Activated CD4-positive, alpha-beta memory T cell treated with anti-CD3 and anti-CD28 coated beads, Interleukin-2, amount 10 ng/mL, durations not matched to agents 7 days and 5 days (primary cell): Measurements from ENCODE around the gene SMARCD3. TPM values are rescaled to one million over a fixed set of nuclear protein-coding genes. Genes with fewer than 3 reads are reported as not detected.

Experiments
- CTCF ChIA-PET: fragments of 350-600 bp; sonication (Branson Sonifier 250); formaldehyde crosslinking; loops from one replicate; lab custom pipeline; 2021; ENCODE audit warnings: antibody characterized with exemption, inconsistent platforms; lab: Charles Lee
- POLR2A ChIA-PET: fragments of 350-600 bp; sonication (Branson Sonifier 250); formaldehyde crosslinking; loops from one replicate; lab custom pipeline; 2021; ENCODE audit warnings: antibody characterized with exemption; lab: Charles Lee
- DNase-seq: peaks from one replicate; pipeline ENCODE4 v3.0.0-alpha.2; 2020
- H3K27ac Mint-ChIP-seq: one replicate; pipeline ENCODE4 v1.8.0; 2021; ENCODE audit warnings: mild to moderate bottlenecking, mixed read lengths
- H3K27me3 Mint-ChIP-seq: one replicate; pipeline ENCODE4 v1.8.0; 2021; ENCODE audit warnings: mixed read lengths
- H3K36me3 Mint-ChIP-seq: one replicate; pipeline ENCODE4 v1.8.0; 2021; ENCODE audit warnings: low read depth, mixed read lengths
- H3K4me1 Mint-ChIP-seq: one replicate; pipeline ENCODE4 v1.8.0; 2021; ENCODE audit warnings: mixed read lengths
- H3K4me3 Mint-ChIP-seq: one replicate; pipeline ENCODE4 v1.8.0; 2021; ENCODE audit warnings: mild to moderate bottlenecking, mixed read lengths
- H3K9me3 Mint-ChIP-seq: one replicate; pipeline ENCODE4 v1.8.0; 2021; ENCODE audit warnings: mixed read lengths
- total RNA-seq, 2 experiments: library from RNA; stranded (reverse); gene quantifications; one replicate each; pipeline ENCODE4 v1.2.3, GENCODE V29; 2021

SMARCD3 gene
- total RNA-seq, 2 experiments from 2014 or later, result 1.5 to 2.7 TPM

DNA sequence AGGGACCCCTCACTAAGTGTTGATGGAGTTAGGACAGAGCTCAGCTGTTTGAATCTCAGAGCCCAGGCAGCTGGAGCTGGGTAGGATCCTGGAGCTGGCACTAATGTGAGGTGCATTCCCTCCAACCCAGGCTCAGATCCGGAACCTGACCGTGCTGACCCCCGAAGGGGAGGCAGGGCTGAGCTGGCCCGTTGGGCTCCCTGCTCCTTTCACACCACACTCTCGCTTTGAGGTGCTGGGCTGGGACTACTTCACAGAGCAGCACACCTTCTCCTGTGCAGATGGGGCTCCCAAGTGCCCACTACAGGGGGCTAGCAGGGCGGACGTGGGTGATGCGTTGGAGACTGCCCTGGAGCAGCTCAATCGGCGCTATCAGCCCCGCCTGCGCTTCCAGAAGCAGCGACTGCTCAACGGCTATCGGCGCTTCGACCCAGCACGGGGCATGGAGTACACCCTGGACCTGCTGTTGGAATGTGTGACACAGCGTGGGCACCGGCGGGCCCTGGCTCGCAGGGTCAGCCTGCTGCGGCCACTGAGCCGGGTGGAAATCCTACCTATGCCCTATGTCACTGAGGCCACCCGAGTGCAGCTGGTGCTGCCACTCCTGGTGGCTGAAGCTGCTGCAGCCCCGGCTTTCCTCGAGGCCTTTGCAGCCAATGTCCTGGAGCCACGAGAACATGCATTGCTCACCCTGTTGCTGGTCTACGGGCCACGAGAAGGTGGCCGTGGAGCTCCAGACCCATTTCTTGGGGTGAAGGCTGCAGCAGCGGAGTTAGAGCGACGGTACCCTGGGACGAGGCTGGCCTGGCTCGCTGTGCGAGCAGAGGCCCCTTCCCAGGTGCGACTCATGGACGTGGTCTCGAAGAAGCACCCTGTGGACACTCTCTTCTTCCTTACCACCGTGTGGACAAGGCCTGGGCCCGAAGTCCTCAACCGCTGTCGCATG, 11.0 kb downstream of the SMARCD3 start:
- peaks cover 35% of the 10 kb centered on the region for H3K36me3 Mint-ChIP-seq
- no peaks in the 10 kb centered on the region for H3K27me3 Mint-ChIP-seq
- H3K9me3 Mint-ChIP-seq, result no peaks in the 10 kb centered on the region
- ChIA-PET CTCF (interaction anchor here (0.9 to 1.4 kb wide), 2 partner anchors 10 to 70 kb away, joined by 3 to 6 read pairs; partner anchors contain the start of gene ABCF2), POLR2A (interaction anchor here (2.7 kb wide), 1 partner anchor 10 kb away, joined by 12 read pairs; the partner anchor contains the start of gene ABCF2)
- H3K4me3 Mint-ChIP-seq, result no peak overlapping the region
- H3K27ac Mint-ChIP-seq, result no peak overlapping the region
- DNase-seq, result no peak
- peaks cover 26% of the 10 kb centered on the region for H3K4me1 Mint-ChIP-seq

DNA sequence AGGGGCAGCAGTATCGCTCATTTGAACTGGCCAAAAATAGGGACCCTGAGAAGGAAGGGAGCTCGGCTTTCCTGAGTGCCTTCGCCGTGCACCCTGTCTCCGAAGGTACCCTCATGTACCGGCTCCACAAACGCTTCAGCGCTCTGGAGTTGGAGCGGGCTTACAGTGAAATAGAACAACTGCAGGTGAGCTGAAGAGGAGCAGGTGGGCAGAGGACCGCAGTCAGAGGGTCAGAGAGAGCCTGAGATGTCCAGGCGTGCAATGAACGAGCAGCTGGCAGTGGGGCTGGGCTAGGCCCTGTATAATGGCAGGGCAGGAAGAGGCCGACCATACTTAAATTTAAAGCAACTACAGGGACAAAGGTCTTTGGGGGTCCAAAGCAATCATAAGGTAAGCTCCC, 12.1 kb downstream of the SMARCD3 start:
- Mint-ChIP-seq H3K4me1 (peaks cover 35% of the 10 kb centered on the region), H3K9me3 (no peaks in the 10 kb centered on the region), H3K36me3 (peaks cover 35% of the 10 kb centered on the region), H3K4me3 (no peak overlapping the region), H3K27ac (no peak overlapping the region), H3K27me3 (no peaks in the 10 kb centered on the region)
- no peak for DNase-seq
- ChIA-PET CTCF (interaction anchor here (0.9 to 1.4 kb wide), 4 partner anchors 8 to 79 kb away, joined by 3 to 6 read pairs (median 3); partner anchors contain the start of gene ABCF2), POLR2A (interaction anchor here (2.7 kb wide), 1 partner anchor 9 kb away, joined by 12 read pairs; the partner anchor contains the start of gene ABCF2)

DNA sequence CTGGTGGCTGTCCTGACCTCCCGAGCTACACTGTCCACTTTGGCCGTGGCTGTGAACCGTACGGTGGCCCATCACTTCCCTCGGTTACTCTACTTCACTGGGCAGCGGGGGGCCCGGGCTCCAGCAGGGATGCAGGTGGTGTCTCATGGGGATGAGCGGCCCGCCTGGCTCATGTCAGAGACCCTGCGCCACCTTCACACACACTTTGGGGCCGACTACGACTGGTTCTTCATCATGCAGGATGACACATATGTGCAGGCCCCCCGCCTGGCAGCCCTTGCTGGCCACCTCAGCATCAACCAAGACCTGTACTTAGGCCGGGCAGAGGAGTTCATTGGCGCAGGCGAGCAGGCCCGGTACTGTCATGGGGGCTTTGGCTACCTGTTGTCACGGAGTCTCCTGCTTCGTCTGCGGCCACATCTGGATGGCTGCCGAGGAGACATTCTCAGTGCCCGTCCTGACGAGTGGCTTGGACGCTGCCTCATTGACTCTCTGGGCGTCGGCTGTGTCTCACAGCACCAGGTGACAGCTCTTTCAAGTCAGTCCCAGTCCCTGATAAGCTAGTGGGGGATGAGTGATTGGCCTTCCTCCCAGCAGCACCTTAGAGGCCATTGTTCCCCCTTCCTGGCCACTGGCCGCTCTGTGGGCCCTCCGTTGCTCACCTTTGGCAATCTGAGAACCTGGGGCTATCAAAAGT, 13.3 kb downstream of the SMARCD3 start:
- Mint-ChIP-seq H3K9me3 (no peaks in the 10 kb centered on the region), H3K36me3 (peaks cover 34% of the 10 kb centered on the region)
- POLR2A ChIA-PET, result no interaction called here

DNA sequence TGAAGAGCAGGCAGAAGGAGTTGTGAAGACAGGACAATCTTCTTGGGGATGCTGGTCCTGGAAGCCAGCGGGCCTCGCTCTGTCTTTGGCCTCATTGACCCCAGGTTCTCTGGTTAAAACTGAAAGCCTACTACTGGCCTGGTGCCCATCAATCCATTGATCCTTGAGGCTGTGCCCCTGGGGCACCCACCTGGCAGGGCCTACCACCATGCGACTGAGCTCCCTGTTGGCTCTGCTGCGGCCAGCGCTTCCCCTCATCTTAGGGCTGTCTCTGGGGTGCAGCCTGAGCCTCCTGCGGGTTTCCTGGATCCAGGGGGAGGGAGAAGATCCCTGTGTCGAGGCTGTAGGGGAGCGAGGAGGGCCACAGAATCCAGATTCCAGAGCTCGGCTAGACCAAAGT, 14.7 kb downstream of the SMARCD3 start:
- POLR2A ChIA-PET, result interaction anchor here (0.9 to 3.4 kb wide), 4 partner anchors 9 to 116 kb away, joined by 3 to 38 read pairs (median 16); no protein-coding TSS in a partner anchor
- Mint-ChIP-seq H3K36me3 (peaks cover 28% of the 10 kb centered on the region), H3K27ac (peak overlapping the region; percentile 99), H3K4me1 (peaks cover 38% of the 10 kb centered on the region), H3K27me3 (no peaks in the 10 kb centered on the region), H3K4me3 (peak overlapping the region; percentile 99), H3K9me3 (no peaks in the 10 kb centered on the region)
- no peak for DNase-seq
- CTCF ChIA-PET, result interaction anchor here (3.1 kb wide), 1 partner anchor 10 kb away, joined by 46 read pairs; no protein-coding TSS in a partner anchor

More for the DNA sequence above, 13.3 kb downstream of the SMARCD3 start:
- no peak for DNase-seq
- CTCF ChIA-PET, result interaction anchor here (1.0 to 3.1 kb wide), 2 partner anchors 8 to 111 kb away, joined by 3 to 46 read pairs; no protein-coding TSS in a partner anchor
- Mint-ChIP-seq H3K27ac (no peak overlapping the region), H3K4me1 (peaks cover 38% of the 10 kb centered on the region), H3K27me3 (no peaks in the 10 kb centered on the region), H3K4me3 (peak overlapping the region; percentile 10)

DNA sequence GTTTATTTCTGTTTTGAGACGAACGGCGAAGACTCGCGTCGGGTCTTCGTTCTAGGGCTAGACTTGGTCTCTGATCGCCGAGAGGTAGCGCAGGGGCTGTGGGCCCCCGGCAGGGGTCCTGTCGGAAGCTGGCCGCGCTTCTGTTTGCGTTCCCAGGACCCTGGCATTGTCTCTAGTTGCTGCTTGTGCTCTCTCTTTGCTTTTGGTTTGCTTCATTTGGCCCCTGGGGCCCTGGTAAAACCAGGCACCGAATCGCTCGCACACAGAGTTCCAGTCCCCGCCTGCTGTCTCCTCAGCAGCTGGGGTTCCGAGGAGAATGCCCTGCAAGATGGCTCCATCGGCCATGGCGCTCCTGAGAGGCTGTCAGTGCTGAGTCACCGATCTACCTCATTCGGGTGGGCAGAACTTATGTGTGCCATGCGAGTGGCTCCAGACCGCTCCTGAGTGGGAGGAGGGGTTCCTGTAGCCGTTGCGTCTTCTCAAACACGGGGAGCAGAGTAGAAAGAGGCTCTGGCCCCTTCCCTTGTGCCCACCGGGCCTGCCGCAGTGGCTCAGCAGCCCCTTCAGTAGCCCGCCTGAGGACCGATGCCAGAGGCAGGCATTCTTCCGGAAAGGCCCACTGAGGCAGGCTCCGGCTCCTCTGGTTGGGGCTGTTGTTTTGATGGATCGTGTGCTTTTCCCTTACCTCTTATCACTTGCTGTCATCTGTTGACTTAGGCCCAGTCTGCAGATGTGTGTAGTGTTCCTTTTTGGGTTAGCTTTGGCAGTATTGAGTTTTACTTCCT, 15.4 kb downstream of the SMARCD3 start:
- no peaks in the 10 kb centered on the region for H3K9me3 Mint-ChIP-seq
- H3K4me3 Mint-ChIP-seq, result peak overlapping the region; percentile 99
- peak; percentile 78 for DNase-seq
- POLR2A ChIA-PET, result interaction anchor here (0.7 to 3.4 kb wide), 10 partner anchors 10 to 145 kb away, joined by 3 to 38 read pairs (median 4); partner anchors contain the start of genes H2BK1 and NUB1
- no peaks in the 10 kb centered on the region for H3K27me3 Mint-ChIP-seq
- H3K4me1 Mint-ChIP-seq, result peaks cover 40% of the 10 kb centered on the region
- peaks cover 28% of the 10 kb centered on the region for H3K36me3 Mint-ChIP-seq
- CTCF ChIA-PET, result interaction anchor here (0.8 to 3.1 kb wide), 2 partner anchors 10 to 11 kb away, joined by 3 to 46 read pairs; no protein-coding TSS in a partner anchor
- H3K27ac Mint-ChIP-seq, result peak overlapping the region; percentile 99

DNA sequence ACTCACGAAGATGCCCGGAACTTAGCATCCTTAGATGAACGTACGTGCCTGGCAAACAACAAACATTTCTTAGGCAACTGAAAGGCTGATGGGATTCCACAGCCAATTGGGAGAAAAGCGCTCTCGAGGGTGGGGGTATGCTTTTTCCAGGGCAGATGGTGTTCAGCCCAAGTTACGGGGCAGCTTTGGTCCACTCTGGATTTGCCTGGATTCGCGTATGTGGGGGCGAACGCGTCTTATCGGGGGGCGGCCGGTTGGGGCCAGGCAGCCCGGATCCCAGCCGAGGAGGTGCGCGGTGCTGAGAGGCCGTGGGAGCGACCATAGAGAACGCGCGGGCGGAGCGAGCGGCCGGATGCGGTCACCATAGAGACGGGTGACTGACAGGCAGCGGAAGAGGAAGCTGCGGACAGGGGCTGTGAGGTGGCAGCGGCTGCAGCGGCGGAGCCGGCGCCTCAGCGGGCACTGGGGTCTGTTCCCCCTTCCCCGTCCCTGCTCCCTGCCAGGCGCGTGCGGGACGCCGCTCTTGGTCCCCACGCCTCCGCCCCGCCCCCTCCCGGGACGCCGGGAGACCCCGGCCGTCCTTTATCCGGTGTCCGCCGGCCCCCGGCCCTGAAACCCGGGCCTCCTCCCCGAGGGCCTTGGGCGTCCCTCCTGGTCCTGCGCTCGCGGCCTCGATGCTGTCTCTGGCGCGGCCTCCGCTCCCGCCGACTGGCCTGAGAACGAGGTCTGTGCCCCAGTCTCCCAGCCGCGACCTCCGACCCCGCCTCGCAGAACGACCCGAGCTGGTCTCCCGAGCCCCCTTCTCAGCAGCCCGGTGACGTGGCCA, 16.2 kb downstream of the SMARCD3 start, which contains the start of gene CHPF2:
Gene CHPF2, plus strand, starts transcription at position 393 of the 826 bp plus-strand sequence. CDS start 1,529 bp downstream, outside the sequence.
- peaks cover 47% of the 10 kb centered on the region for H3K4me1 Mint-ChIP-seq
- peak within 1 kb of the TSS; percentile 99 for H3K4me3 Mint-ChIP-seq
- DNase-seq, result peak; percentile 95
- peaks cover 28% of the 10 kb centered on the region for H3K36me3 Mint-ChIP-seq
- peak within 1 kb of the TSS; percentile 99 for H3K27ac Mint-ChIP-seq
- CTCF ChIA-PET, result interaction anchor here (0.8 to 3.1 kb wide), 2 partner anchors 10 to 11 kb away, joined by 3 to 46 read pairs; no protein-coding TSS in a partner anchor
- H3K9me3 Mint-ChIP-seq, result no peaks in the 10 kb centered on the region
- POLR2A ChIA-PET, result interaction anchor here (0.7 to 3.4 kb wide), 9 partner anchors 9 to 144 kb away, joined by 3 to 38 read pairs (median 4); partner anchors contain the start of genes H2BK1 and NUB1
- no peaks in the 10 kb centered on the region for H3K27me3 Mint-ChIP-seq

DNA sequence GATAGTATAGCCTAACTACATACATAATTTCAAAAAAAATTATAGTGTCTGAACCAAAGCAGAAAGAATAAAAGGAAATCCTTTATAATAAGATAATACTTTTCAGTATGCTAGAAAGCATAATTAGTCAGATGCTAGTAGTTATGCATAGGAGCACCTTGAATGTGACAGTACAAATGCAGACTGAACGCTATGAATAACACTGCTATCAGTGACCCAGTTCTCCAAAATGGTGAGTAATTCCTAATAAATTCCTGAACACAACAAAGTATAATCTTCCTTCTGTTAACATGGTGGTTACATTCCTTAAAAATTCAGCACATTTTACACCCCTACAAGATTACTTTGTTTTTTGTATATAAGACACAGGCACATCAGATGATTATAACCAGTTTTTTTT, 17.4 kb downstream of the SMARCD3 start:
- no peak for DNase-seq
- ChIA-PET CTCF (no interaction called here), POLR2A (interaction anchor here (3.4 kb wide), 1 partner anchor 12 kb away, joined by 38 read pairs; no protein-coding TSS in a partner anchor)
- H3K4me1 Mint-ChIP-seq, result peaks cover 56% of the 10 kb centered on the region
- H3K4me3 Mint-ChIP-seq, result no peak overlapping the region
- no peaks in the 10 kb centered on the region for H3K27me3 Mint-ChIP-seq
- peaks cover 21% of the 10 kb centered on the region for H3K36me3 Mint-ChIP-seq
- H3K27ac Mint-ChIP-seq, result no peak overlapping the region
- no peaks in the 10 kb centered on the region for H3K9me3 Mint-ChIP-seq

DNA sequence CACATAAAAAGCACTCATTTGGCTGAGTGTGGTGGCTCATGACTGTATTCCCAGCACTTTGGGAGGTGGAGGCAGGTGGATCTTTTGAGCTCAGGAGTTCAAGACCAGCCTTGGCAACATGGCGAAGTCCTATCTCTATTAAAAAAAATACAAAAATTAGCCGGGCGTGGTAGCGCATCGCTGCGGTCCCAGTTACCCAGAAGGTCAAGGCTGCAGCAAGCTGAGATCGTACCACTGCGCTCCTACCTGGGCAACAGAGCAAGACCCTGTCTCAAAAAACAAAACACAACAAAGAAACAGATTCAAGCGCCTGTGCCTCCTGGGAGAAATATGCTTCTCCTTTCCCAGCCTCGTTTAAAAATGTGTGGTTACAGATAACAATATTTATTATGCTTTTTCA, 19.2 kb downstream of the SMARCD3 start:
- Mint-ChIP-seq H3K9me3 (no peaks in the 10 kb centered on the region), H3K27me3 (no peaks in the 10 kb centered on the region), H3K4me1 (peaks cover 60% of the 10 kb centered on the region), H3K27ac (no peak overlapping the region), H3K4me3 (no peak overlapping the region), H3K36me3 (peaks cover 24% of the 10 kb centered on the region)
- POLR2A ChIA-PET, result no interaction called here
- CTCF ChIA-PET, result interaction anchor here (1.3 to 5.3 kb wide), 2 partner anchors 14 to 61 kb away, joined by 3 to 47 read pairs; no protein-coding TSS in a partner anchor
- DNase-seq, result no peak

DNA sequence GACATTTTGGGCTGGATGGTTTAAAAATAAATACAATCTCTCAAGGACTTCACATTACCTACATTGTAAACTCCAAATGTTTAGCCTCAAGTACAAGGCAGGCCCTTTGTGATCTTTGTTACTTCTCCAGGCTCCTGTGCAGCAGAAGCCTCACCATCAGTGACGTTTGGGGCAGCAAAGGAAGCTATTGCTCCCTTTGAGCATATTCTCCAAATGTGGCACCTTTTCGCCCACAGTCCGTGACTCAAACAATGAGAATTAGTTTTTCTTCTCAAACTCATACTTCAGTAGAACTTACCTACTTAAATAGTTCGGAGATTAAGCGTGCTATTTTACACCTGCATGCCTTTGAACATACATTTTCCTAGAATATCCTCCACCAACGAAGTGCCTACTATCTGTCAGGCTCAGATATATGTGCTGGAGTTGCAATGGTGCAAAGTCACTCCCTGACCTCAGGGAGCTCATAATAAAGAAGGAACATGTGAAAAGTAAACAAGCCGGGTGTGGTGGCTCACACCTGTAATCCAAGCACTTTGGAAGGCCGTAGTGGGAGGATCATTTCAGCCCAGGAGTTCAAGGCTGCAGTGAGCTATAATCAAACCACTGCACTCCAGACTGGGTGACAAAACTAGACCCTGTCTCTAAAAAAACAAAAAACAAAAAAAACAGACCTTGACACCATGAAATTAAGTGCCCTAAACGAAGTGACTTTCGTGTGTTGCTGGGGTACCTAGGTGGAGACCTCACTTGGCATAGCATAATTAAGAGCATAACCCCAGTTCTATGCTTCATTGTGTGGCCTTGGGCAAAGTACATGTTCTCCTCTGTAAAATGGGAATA, 20.2 kb downstream of the SMARCD3 start:
- Mint-ChIP-seq H3K27ac (peak overlapping the region; percentile 83), H3K27me3 (no peaks in the 10 kb centered on the region), H3K4me1 (peaks cover 50% of the 10 kb centered on the region), H3K9me3 (no peaks in the 10 kb centered on the region), H3K36me3 (peaks cover 24% of the 10 kb centered on the region), H3K4me3 (peak overlapping the region; percentile 98)
- ChIA-PET CTCF (interaction anchor here (0.6 to 5.3 kb wide), 9 partner anchors 8 to 797 kb away, joined by 3 to 47 read pairs (median 4); no protein-coding TSS in a partner anchor), POLR2A (interaction anchor here (0.7 to 3.6 kb wide), 6 partner anchors 9 to 113 kb away, joined by 3 to 30 read pairs (median 16); partner anchors contain the start of genes H2BK1 and NUB1)
- no peak for DNase-seq
